HG03571 (cell line): ENCODE results near the gene SYT17.

Experiments used
- ATAC-seq: cut with Tn5 transposase; IDR thresholded peaks from one replicate; pipeline ENCODE4 v1.9.1; 2021; ENCODE audit not compliant: unreplicated experiment

Gene SYT17

GRCh38 chr16:19242987-19243575 lies 75.0 kb downstream of the SYT17 start:
- ATAC-seq: no peak

GRCh38 chr16:19245326-19245925 lies 77.4 kb downstream of the SYT17 start:
- ATAC-seq: no peak

- ATAC-seq: no peak
Observed at GRCh38 chr16:19252904-19253303, 84.9 kb downstream of the SYT17 start.

- ATAC-seq: no peak
Observed at GRCh38 chr16:19254611-19255010, 86.6 kb downstream of the SYT17 start.

GRCh38 chr16:19264123-19264673 lies 96.2 kb downstream of the SYT17 start:
- ATAC-seq: no peak

- no peak for ATAC-seq
Observed at GRCh38 chr16:19265380-19265930, 97.4 kb downstream of the SYT17 start.

- no peak for ATAC-seq
Observed at GRCh38 chr16:19266774-19267173, 98.7 kb downstream of the SYT17 start.

- ATAC-seq: no peak
Observed at GRCh38 chr16:19269098-19269497, 101.1 kb downstream of the SYT17 start.

- ATAC-seq: no peak
Observed at GRCh38 chr16:19274165-19274797, 106.2 kb downstream of the SYT17 start.

GRCh38 chr16:19278403-19278802 lies 110.4 kb downstream of the SYT17 start:
- no peak for ATAC-seq

- ATAC-seq: no peak
Observed at GRCh38 chr16:19281246-19281645, 113.2 kb downstream of the SYT17 start.

- ATAC-seq: no peak
Observed at GRCh38 chr16:19282101-19282500, 114.1 kb downstream of the SYT17 start.

GRCh38 chr16:19283637-19284036 lies 115.6 kb downstream of the SYT17 start:
- ATAC-seq: no peak

GRCh38 chr16:19284207-19284606 lies 116.2 kb downstream of the SYT17 start:
- ATAC-seq: no peak

- ATAC-seq: no peak
Observed at GRCh38 chr16:19285431-19285830, 117.4 kb downstream of the SYT17 start, which contains the start of gene CLEC19A. Gene CLEC19A (plus strand): TSS chr16:19285731. CDS start chr16:19285852, 121 bp downstream.

GRCh38 chr16:19286827-19287226 lies 118.8 kb downstream of the SYT17 start:
- ATAC-seq: no peak

- no peak for ATAC-seq
Observed at GRCh38 chr16:19287241-19287640, 119.2 kb downstream of the SYT17 start.

- ATAC-seq: no peak
Observed at GRCh38 chr16:19288872-19289799, 121.1 kb downstream of the SYT17 start.

GRCh38 chr16:19289811-19290485 lies 121.9 kb downstream of the SYT17 start:
- ATAC-seq: no peak

GRCh38 chr16:19290860-19291259 lies 122.8 kb downstream of the SYT17 start:
- ATAC-seq: no peak
